ENCODE measurements around the gene UCK2.
A peak's percentile ranks its signal among the peaks of the same experiment; 100 is the strongest.
"Not testable (repeated sequence)": the region's sequence is repeated elsewhere in the genome, so short reads cannot be mapped to it uniquely, and the experiment has no call there.

Gene UCK2

GRCh38 chr1:165827268-165828102 lies at the start of gene UCK2:
Gene UCK2 (plus strand): TSS chr1:165827614. CDS start chr1:165827834, 220 bp downstream.
- DNase-seq (ENCODE audit: low spot score), result peak; percentile 37

DNA sequence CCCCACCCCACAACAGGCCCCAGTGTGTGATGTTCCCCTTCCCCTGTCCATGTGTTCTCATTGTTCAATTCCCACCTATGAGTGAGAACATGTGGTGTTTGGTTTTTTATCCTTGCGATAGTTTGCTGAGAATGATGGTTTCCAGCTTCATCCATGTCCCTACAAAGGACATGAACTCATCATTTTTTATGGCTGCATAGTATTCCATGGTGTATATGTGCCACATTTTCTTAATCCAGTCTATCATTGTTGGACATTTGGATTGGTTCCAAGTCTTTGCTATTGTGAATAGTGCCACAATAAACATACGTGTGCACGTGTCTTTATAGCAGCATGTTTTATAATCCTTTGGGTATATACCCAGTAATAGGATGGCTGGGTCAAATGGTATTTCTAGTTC lies 49.2 kb upstream of the UCK2 start:
- not testable (repeated sequence) for DNase-seq (ENCODE audit: low spot score)

- not testable (repeated sequence) for DNase-seq (ENCODE audit: low spot score)
Measured at GRCh38 chr1:165783519-165783918, 43.9 kb upstream of the UCK2 start.

DNA sequence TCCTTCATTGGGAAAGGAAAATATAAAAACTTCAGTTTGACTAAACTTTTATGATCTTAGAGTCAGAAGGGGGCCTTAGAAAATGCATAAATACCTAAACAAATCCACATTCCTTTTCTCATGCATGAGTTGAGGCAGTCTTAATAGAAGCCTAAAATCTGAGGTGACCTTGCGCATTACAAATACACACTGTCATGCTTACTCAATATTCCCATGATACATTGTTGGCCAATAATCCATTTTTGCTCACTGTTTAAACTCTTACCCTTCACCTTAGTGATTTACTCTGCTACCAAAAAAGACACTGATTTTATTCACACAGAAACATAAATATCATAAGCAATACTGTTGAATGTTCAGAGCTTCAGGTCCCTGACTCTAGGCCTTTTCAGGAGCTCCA lies 39.7 kb upstream of the UCK2 start:
- no peak for DNase-seq (ENCODE audit: low spot score)

- DNase-seq (ENCODE audit: low spot score), result no peak
Measured at GRCh38 chr1:165793951-165794350, 33.5 kb upstream of the UCK2 start.

DNA sequence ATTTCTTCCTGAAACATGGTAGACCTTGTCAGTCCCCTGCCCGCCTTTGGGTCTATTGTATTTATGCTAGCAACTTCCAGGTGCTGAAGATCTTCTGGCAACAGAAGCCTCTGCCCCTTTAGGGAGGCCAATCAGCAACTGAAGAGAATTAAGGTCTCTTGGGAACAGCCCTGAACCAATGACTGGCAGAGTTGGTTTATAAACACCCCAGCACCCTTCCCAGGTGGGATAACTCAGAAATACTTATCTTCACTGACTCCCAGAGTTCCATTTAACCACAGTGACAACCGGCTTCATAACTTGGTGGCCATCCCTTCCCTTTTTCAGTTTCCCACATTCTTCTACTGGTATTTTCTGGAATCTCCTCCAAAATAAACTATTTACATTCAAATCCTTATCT lies 31.5 kb upstream of the UCK2 start:
- no peak for DNase-seq (ENCODE audit: low spot score)

DNA sequence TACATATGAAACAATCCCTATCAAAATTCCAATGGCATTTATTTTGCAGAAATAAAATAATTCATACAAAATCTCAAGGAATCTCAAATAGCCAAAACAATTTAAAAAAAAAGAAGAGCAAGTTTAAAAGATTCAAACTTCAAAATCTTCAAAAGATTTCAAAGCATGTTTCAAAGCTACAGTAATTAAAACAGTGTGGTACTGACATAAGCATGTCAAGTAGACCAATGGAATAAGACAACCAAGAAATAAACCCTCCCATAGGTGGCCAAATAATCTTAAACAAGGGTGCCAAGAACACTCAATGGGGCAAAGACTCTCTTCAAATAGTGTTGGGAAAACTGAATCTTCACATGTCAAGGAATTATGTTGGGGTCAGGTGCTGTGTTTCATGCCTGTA lies 28.0 kb upstream of the UCK2 start:
- no peak for DNase-seq (ENCODE audit: low spot score)

GRCh38 chr1:165804513-165804912 lies 22.9 kb upstream of the UCK2 start:
- not testable (repeated sequence) for DNase-seq (ENCODE audit: low spot score)

GRCh38 chr1:165807613-165808012 lies 19.8 kb upstream of the UCK2 start:
- no peak for DNase-seq (ENCODE audit: low spot score)

DNA sequence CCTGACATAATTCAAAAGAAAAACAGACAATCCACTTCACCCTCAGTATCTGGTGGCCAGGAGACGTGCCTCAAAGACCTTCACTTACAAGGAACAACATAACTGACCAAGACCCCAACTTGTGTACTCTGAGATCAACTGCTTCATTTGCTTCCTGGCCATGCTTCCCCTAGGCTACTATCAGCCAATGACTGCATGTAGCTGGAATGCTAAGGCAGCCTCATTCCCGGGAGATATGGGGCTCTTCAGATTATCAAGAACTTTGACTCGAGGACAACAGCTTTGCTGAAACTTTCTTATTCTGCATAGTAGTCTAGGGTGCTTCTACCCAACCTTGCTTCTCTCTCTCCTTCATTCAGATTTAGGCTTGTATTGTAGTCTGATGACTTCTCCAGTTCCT lies 11.7 kb upstream of the UCK2 start:
- no peak for DNase-seq (ENCODE audit: low spot score)

GRCh38 chr1:165816157-165816556 lies 11.3 kb upstream of the UCK2 start:
- no peak for DNase-seq (ENCODE audit: low spot score)

DNA sequence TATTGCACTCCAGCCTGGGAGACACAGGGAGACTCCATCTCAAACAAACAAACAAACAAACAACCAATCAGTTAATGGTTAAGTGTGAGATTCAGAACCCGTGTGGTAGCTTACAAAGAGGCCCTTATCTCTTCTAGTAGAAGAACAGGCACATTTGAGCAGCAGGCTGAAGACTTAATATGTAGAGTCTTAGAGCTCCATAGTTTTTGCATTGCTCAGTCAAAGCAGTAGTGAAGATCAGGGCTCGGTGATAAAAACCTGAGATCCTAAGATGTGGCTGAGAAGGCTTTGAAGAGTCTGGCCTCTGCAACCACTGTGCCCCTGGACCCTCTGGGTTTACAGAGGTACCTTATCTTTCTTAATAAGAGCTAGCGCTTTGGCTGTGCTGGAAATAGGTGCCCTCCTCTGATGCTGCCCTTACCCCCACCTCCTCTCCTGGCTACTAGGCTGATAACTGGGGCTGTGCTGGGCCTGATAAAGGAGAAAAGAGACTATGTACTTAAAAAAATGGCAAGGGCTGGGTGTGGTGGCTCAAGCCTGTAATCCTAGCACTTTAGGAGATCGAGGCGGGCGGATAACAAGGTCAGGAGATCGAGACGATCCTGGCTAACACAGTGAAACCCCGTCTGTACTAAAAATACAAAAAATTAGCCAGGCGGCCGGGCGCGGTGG lies 10.5 kb upstream of the UCK2 start:
- no peak for DNase-seq (ENCODE audit: low spot score)

DNA sequence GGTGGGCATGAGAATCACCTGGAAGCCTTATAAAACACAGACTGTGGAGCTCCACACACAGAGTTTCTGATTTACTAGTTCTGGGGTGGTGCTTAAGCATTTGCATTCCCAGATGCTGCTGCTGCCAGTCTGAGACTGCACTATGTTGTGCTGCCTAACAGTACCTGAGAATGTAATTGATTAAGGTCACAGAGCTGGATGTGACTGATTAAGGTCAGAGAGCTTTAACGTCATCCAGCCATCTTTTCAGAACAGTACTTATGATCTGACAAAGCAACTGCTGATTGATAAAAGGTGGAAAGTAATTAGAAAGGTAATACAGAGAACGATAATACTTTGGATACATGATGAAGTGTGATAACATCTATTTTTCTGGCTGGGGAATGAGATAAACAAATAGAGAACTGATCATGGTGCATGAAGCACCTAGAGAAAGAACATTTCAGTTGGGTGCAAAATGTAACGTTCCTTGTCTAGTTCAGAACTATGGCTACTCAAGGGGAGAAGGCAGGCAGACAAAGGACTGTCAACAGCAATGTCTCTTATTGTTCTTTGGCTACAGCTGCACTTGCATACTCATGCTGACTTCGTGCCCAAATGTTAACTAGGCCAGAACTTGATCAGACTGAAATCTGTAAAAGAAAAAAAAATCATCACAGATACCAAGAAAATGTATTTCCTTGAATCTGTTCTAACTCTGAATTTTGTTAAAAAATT lies 3.7 kb upstream of the UCK2 start:
- no peak for DNase-seq (ENCODE audit: low spot score)

GRCh38 chr1:165824269-165824643 lies 3.2 kb upstream of the UCK2 start:
- DNase-seq (ENCODE audit: low spot score), result no peak

- no peak for DNase-seq (ENCODE audit: low spot score)
Measured at GRCh38 chr1:165826565-165827267, 698 bp upstream of the UCK2 start.

DNA sequence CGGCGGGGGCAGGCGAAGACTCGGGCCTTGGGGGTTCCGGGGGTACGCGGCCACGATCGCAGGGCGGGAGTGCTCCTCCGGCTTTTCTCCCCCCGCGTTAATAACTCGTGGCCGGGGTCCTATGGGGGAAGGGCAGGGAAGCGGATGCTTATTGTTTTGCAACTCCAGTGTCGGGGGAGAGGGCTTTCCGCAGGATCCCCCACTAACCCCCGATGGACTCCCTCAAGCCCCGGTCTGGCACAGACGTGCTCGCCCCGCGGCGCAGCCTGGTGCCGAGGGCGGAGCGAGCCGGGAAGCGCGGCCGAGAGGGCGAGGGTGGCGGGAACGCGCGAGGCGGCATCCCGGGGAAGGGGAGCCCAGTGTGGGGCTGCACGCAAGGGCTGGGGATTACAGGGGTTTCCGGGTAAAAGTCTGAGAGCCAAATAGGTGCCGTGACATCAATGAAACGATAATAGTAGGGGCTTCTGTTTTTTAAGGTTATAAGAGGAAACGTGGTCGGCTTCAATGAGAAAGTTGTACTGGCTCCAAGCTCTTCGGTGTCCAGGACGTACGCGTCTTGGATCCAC lies 772 bp downstream of the UCK2 start:
- peak; percentile 19 for DNase-seq (ENCODE audit: low spot score)

- no peak for DNase-seq (ENCODE audit: low spot score)
Measured at GRCh38 chr1:165828669-165829329, 1.4 kb downstream of the UCK2 start.

GRCh38 chr1:165829888-165830287 lies 2.5 kb downstream of the UCK2 start:
- no peak for DNase-seq (ENCODE audit: low spot score)

DNA sequence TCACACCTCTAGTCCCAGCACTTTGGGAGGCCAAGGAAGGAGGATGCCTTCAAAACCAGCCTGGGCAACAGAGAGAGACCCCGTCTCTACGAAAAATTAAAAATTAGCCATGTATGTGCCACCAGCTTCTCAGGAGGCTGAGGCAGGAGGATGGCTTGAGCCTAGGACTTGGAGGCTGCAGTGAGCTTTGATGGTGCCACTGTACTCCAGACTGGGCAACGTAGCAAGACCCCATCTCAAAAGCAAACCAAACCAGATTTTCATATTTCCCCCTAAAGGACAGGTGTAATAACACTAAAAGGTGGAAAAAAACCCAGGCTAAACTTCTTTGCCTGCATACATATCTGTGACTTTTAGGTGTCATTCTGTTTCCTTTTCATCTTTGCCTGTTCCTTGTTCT lies 3.7 kb downstream of the UCK2 start:
- DNase-seq (ENCODE audit: low spot score), result no peak

GRCh38 chr1:165832902-165833301 lies 5.5 kb downstream of the UCK2 start:
- DNase-seq (ENCODE audit: low spot score), result no peak

GRCh38 chr1:165833358-165833757 lies 5.9 kb downstream of the UCK2 start:
- DNase-seq (ENCODE audit: low spot score), result no peak
